ENCODE results near the gene CACNA2D3.

The CACNA2D3 gene

DNA sequence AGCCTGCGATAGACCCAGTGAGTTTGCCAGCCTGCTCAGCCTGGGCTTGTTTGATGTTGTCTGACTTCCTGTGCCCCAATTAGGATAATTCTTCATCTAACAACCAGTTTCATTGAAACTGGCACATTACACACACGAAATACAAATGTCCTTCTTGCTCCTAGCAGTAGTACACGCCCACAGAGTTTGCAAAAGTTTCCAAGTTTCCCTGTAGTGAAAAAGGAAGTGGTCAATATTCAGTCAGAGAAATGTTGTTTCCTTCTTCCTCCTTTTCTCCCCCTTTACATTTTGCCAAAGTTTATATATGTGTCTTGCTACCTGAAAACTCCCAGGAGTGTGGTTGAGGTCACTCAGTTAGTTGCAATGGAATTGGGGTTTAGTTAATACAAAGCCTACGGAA is 863.9 kb downstream of the CACNA2D3 start:
- Histone ChIP-seq H3K4me3 (ENCODE audit: low read length) (no peak overlapping the region), H3K9me2 (replicated peaks; ENCODE audit: insufficient read depth, low read length) (no peaks in the 10 kb centered on the region), H3K4me2 (ENCODE audit: low read depth, low read length) (no peak overlapping the region), H3K36me3 (replicated peaks; ENCODE audit: insufficient read depth, low read length) (no peaks in the 10 kb centered on the region), H2AFZ (ENCODE audit: low read length) (no peak overlapping the region), H3F3A (ENCODE audit: insufficient read depth, low read length) (no peaks in the 10 kb centered on the region), H4K20me1 (ENCODE audit: insufficient read depth, low read length) (no peaks in the 10 kb centered on the region), H3K27ac (ENCODE audit: low read length) (no peak overlapping the region), H3K27me3 (replicated peaks; ENCODE audit: insufficient read depth, low read length) (no peaks in the 10 kb centered on the region), H3K9ac (ENCODE audit: low read length) (no peak overlapping the region), H3K79me2 (ENCODE audit: low read length) (no peaks in the 10 kb centered on the region), H3K9me3 (replicated peaks; ENCODE audit: insufficient read depth, low read length) (no peaks in the 10 kb centered on the region), H3K4me1 (ENCODE audit: low read length) (no peaks in the 10 kb centered on the region)
- no peak for DNase-seq
- TF ChIP-seq, protein P1, sequence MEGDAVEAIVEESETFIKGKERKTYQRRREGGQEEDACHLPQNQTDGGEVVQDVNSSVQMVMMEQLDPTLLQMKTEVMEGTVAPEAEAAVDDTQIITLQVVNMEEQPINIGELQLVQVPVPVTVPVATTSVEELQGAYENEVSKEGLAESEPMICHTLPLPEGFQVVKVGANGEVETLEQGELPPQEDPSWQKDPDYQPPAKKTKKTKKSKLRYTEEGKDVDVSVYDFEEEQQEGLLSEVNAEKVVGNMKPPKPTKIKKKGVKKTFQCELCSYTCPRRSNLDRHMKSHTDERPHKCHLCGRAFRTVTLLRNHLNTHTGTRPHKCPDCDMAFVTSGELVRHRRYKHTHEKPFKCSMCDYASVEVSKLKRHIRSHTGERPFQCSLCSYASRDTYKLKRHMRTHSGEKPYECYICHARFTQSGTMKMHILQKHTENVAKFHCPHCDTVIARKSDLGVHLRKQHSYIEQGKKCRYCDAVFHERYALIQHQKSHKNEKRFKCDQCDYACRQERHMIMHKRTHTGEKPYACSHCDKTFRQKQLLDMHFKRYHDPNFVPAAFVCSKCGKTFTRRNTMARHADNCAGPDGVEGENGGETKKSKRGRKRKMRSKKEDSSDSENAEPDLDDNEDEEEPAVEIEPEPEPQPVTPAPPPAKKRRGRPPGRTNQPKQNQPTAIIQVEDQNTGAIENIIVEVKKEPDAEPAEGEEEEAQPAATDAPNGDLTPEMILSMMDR (IDR thresholded peaks at IDR 0.05; ENCODE audit: low read length) = no peak
- TF ChIP-seq EZH2 (optimal IDR thresholded peaks at IDR 0.05; ENCODE audit: low read depth, low read length) = no peak

DNA sequence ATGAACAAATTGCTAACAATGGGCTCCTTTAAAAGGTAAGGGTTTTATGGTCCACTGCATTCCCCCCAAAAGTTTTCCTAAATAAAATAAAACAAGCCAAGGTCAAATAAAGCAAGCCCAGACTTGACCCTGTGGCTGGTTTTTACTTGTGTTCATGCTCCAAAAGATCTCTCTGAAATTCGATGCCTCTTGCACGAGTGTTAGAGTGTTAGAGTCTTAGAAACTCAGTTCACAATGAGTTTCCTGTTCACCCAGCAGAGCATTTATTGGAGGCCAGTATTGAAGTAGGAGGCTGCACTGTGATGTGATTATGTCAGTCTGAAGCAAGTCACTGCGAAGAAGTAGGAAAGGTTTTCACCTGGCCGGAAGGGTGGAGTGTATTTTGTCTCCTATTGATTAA is 865.4 kb downstream of the CACNA2D3 start:
- no peaks in the 10 kb centered on the region for H3K9me3 ChIP-seq (replicated peaks; ENCODE audit: insufficient read depth, low read length)
- no peak overlapping the region for H3K4me3 ChIP-seq (ENCODE audit: low read length)
- DNase-seq = no peak
- H3F3A ChIP-seq (ENCODE audit: insufficient read depth, low read length) = no peaks in the 10 kb centered on the region
- H3K9me2 ChIP-seq (replicated peaks; ENCODE audit: insufficient read depth, low read length) = no peaks in the 10 kb centered on the region
- no peak for TF ChIP-seq EZH2 (optimal IDR thresholded peaks at IDR 0.05; ENCODE audit: low read depth, low read length)
- no peak for TF ChIP-seq EZH2phosphoT487 (IDR thresholded peaks at IDR 0.05; ENCODE audit: low read length)
- TF ChIP-seq, protein P1 (IDR thresholded peaks at IDR 0.05; ENCODE audit: low read length) = no peak
- no peaks in the 10 kb centered on the region for H4K20me1 ChIP-seq (ENCODE audit: insufficient read depth, low read length)
- no peak overlapping the region for H3K4me2 ChIP-seq (ENCODE audit: low read depth, low read length)
- H3K27ac ChIP-seq (ENCODE audit: low read length) = no peak overlapping the region
- H3K79me2 ChIP-seq (ENCODE audit: low read length) = no peaks in the 10 kb centered on the region
- H3K4me1 ChIP-seq (ENCODE audit: low read length) = no peaks in the 10 kb centered on the region
- H2AFZ ChIP-seq (ENCODE audit: low read length) = no peak overlapping the region
- no peak overlapping the region for H3K9ac ChIP-seq (ENCODE audit: low read length)
- H3K27me3 ChIP-seq (replicated peaks; ENCODE audit: insufficient read depth, low read length) = no peaks in the 10 kb centered on the region
- H3K36me3 ChIP-seq (replicated peaks; ENCODE audit: insufficient read depth, low read length) = no peaks in the 10 kb centered on the region

DNA sequence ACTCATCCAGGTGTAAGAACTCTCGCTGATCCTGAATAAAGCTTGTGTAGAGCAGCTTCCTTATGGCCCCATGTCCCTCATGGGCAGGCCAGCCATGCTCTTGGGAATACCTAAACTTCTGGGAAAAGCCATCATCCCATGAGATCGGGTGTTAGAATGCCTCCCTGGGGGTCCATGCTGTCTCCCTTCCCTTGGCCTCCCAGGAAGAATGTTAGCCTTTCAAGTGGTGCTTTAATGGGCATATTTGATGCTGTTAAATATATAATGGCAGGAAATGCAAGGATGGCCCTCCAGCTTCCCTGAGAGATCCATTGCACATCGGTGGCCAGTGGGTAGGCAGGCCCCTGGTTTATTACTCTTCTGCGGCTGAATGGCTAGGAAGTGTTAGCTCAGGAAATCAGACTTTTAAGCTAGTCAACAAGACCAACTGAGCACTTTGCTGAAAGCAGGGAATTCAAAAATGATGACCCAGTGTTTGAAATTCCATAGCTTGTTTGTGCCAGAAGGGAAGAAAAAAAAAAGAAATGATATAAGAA is 866.0 kb downstream of the CACNA2D3 start:
- no peak overlapping the region for H3K27ac ChIP-seq (ENCODE audit: low read length)
- no peak overlapping the region for H3K4me2 ChIP-seq (ENCODE audit: low read depth, low read length)

More for the DNA sequence above, 866.0 kb downstream of the CACNA2D3 start:
- Histone ChIP-seq H3F3A (ENCODE audit: insufficient read depth, low read length) (no peaks in the 10 kb centered on the region), H2AFZ (ENCODE audit: low read length) (no peak overlapping the region), H3K9me2 (replicated peaks; ENCODE audit: insufficient read depth, low read length) (no peaks in the 10 kb centered on the region), H3K9me3 (replicated peaks; ENCODE audit: insufficient read depth, low read length) (no peaks in the 10 kb centered on the region), H3K9ac (ENCODE audit: low read length) (no peak overlapping the region), H3K36me3 (replicated peaks; ENCODE audit: insufficient read depth, low read length) (no peaks in the 10 kb centered on the region), H4K20me1 (ENCODE audit: insufficient read depth, low read length) (no peaks in the 10 kb centered on the region), H3K4me1 (ENCODE audit: low read length) (no peaks in the 10 kb centered on the region), H3K4me3 (ENCODE audit: low read length) (no peak overlapping the region), H3K79me2 (ENCODE audit: low read length) (no peaks in the 10 kb centered on the region), H3K27me3 (replicated peaks; ENCODE audit: insufficient read depth, low read length) (no peaks in the 10 kb centered on the region)
- no peak for DNase-seq
- TF ChIP-seq EZH2 (optimal IDR thresholded peaks at IDR 0.05; ENCODE audit: low read depth, low read length) (no peak), EZH2phosphoT487 (IDR thresholded peaks at IDR 0.05; ENCODE audit: low read length) (no peak)
- TF ChIP-seq, protein P1 (IDR thresholded peaks at IDR 0.05; ENCODE audit: low read length) = no peak
